IPS-11a (cell line): Measurements from ENCODE around the gene PLBD1.

Source experiments
- H3K4me3 ChIP-seq: one replicate; pipeline ENCODE4 v1.5.1; 2013; ENCODE audit warnings: low read depth, low read length, control low read depth

PLBD1 gene

DNA sequence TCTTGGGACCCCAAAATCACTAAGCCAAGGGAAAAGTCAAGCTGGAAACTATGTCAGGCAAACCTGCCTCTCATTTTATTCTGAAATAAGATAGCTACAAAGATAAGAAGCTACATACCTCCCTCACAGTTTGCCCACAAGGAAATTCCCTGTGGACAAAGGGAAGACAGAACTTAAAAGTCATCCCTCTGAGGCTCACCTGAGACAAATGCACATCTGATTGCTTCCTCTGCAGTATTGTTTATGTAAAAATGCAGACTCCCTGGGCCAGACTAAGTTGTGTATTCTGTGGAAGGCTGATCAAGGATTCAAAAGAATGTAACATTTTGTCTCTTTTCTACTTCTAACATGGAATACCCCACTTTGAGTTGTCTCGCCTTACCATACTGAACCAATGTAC lies 2.5 kb upstream of the PLBD1 start:
- no peak overlapping the region for H3K4me3 ChIP-seq

DNA sequence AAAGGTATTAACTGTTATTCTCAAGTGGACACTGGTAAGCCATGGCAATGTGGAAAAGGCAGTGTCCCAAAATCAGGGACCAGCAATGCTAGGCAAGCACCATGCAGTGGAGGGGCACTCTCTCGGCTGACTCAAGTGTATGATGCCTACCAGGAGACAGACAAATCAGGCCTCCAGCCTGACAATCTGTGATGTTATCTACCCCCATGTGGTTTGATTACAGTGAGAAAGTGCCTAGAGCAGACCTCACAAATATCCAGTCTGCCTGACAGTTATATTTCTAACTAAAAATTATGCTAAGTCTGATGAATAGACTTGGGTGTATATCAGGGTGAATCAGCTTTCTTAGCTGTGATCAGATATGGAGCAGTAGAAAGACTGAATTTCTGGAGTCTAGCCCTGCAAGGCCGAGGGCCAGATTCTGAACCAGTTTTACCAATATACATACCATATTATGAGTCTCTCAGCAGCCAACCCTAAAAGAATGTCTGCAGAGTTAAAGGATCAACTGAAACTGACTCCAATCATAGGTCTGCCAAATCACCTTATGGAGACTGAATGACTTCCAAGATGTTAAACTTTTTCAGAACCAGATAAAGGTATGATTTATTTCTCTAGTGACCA lies 3.2 kb downstream of the PLBD1 start:
- no peak overlapping the region for H3K4me3 ChIP-seq

DNA sequence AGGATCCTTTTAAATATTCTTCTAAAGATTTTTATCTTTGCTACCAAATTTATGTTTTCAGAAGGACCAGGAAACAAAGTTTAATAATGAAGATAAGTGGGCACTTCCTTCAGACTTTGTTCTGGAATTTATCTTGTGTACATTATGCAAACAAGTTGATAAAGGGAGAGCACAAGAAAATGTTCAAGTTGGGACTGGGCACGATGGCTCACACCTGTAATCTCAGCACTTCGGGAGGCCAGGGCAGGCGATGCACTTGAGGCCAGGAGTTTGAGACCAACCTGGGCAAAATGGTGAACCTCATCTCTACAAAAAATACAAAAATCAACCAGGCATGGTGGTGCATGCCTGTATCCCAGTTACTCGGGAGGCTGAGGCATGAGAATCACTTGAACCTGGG lies 4.6 kb downstream of the PLBD1 start:
- no peak overlapping the region for H3K4me3 ChIP-seq

DNA sequence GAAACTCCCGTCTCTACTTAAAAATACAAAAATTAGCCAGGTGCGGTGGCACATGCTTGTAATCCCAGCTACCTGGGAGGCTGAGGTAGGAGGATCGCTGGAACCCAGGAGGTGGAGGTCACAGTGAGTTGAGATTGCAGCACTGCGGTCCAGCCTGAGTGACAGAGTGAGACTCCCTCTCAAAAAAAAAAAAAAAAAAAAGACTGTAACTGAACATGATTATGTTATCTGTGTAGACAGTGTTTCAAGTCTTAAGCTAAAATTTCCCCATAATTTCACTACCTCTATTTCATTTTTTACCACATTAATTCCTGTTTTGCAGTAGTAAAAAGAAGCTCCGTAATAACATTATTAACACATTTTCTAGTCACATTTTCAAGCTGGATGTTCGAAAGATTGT lies 5.4 kb downstream of the PLBD1 start:
- H3K4me3 ChIP-seq, result no peak overlapping the region

DNA sequence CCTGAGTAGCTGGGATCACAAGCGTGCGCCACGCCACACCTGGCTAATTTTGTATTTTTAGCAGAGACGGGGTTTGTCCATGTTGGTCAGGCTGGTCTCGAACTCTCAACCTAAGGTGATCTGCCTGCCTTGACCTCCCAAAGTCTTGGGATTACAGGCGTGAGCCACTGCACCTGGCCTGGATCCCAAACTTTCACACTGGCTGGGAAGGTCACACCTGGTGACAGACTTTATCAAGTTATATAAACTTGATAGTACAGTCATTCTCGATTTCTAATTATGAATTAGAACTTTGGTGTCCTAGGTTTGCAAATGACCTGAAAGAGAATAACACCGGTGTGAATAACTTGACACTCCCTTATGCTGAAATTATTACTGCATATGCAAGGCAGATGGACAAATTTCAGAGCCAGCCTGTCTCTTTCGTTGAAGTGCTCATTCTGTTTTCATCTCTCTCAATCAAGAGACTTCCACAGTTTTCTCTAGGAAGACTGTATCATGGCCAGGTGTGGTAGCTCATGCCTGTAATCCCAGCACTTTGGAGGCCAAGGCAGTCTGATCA lies 5.9 kb downstream of the PLBD1 start:
- H3K4me3 ChIP-seq, result no peak overlapping the region

DNA sequence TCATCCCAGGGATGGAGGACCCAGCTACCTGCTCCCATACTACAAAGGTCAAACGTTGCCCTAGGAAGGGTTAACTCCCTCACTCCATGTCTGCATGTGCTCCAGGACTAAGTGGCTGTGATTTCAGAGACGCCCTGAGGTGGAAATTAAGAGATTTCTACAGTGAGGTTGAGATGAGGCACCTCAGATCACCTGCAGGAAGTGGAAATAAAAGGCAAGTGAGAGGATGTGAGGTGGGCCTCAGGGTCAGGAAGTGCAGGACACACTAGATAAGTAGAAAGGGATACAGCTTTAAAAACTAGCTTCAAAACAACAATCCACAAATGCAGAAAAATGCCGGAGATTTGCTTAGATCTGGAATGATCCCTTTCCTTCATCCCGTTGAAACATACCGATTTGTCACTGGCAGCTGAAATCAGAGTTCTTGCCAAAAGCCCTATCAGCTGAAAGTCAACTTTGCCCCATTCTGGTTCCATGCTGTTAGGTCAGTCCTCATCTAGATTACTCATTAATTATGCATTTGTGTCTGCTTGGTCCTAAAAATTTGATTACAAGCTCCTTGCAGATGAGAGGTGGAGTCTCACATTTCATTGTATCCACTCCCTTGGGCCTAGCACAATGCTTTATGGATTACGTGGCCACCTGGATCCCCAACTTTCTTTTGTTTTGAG lies 6.6 kb downstream of the PLBD1 start:
- H3K4me3 ChIP-seq, result no peak overlapping the region

DNA sequence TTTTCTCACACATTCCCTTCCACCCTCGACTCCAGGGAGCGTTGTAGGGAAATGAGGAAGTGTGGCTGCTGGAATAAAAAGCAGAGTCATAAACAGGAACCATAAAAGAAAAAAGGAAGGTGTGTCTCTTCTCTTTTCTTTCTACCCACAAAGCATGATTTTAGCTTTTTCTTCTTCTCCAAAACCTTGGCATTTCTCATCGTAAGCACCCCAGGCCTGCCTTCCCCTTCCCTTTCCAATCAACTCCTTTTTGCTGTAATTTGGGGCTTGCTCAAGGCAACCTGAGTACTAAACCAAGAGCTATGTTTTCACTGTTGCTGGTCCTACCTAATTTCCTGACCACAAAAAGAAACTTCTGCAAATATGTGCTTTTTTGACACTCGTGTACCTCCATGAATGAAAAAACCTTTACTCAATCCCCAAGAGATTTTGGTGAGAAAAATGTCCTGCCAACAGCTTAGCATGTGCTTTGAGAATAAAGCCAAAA lies 9.2 kb downstream of the PLBD1 start:
- no peak overlapping the region for H3K4me3 ChIP-seq

DNA sequence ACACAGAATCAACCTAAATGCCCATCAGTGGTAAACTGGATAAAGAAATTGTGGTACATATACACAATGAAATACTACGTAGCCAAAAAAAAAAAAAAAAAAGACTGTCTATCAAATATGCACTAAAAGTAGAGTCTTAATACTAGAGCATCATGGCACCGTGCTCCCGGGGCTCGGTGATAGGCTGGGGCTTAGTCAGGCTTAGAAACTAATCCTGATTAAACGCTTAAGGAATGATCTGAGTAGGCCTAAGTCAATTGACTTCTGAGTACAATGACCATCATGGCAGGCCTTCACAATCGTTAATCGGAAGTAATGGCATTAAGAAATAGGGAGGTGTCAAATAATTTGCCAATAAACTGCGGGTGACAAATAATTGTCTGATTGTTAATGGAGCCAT lies 9.7 kb downstream of the PLBD1 start:
- no peak overlapping the region for H3K4me3 ChIP-seq

DNA sequence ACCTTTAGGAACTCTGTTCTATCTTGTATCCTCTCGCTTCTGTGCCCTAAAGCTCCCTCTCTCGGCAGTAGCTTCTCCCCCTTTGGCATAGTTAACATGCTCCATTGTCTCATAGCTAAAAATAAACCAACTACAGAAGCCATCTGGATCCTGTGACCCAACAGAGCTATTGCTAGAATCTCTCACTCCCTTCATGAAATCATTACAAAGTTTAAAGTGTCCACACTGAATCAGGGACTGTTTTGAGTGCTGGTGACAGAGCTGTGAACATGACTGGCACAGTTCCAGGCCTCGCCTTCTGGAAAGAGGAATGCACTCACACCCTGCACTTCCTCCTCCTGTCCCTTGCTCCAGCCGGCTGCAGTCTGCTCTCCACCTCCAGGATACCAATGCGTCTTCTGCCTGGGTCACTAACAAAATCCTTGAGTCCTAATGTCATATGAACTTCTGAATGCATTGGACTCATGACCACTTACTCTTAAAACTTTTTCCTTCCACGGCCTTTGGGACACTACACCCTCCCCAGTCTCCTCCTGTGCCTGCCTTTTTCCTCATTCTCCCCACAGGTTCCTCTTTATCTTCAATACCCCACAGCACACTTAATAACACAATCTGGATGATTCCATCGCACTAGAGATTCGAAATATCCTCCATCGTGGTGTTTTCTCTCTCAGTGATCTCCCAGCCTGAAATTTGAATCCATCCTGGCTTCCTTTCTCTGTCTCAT lies 13.2 kb downstream of the PLBD1 start:
- H3K4me3 ChIP-seq, result no peak overlapping the region

DNA sequence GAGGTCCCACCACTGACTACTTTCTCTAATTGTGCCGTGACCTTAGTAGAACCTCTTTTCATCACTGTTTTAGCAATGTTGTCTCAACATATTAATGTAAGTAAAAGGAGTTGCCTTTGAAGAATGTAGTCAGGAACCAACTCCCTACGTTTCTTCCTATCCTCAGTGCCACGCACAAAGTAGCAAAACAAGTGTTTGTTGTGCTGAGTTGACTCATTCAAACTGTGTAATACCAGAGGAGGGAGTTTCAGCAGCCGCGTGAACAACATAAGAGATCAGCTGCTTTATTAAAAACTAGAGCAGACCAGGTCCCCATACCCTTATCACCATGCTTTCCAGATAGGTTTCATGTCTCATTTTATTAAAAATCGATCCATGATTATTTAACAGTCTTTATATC lies 19.1 kb downstream of the PLBD1 start:
- H3K4me3 ChIP-seq, result no peak overlapping the region

DNA sequence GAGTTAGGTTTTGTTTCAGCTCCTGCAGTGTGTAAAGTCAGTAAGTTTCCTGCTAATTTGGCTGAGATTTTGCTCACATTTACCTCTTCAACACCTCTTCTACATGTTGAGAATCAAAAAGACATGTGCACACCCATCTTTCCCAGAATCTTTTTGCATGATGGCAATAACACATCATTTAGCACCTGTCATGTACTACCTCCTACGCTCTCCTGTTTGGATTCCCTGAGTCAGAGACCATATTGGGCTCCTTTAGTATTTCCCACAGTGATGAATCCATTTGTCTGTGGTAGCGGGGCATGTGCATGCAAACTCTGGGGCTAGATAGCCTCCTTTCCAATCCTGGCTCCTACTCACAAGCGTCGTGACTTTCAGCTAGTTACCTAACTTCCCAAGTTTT lies 20.1 kb downstream of the PLBD1 start:
- H3K4me3 ChIP-seq, result no peak overlapping the region

DNA sequence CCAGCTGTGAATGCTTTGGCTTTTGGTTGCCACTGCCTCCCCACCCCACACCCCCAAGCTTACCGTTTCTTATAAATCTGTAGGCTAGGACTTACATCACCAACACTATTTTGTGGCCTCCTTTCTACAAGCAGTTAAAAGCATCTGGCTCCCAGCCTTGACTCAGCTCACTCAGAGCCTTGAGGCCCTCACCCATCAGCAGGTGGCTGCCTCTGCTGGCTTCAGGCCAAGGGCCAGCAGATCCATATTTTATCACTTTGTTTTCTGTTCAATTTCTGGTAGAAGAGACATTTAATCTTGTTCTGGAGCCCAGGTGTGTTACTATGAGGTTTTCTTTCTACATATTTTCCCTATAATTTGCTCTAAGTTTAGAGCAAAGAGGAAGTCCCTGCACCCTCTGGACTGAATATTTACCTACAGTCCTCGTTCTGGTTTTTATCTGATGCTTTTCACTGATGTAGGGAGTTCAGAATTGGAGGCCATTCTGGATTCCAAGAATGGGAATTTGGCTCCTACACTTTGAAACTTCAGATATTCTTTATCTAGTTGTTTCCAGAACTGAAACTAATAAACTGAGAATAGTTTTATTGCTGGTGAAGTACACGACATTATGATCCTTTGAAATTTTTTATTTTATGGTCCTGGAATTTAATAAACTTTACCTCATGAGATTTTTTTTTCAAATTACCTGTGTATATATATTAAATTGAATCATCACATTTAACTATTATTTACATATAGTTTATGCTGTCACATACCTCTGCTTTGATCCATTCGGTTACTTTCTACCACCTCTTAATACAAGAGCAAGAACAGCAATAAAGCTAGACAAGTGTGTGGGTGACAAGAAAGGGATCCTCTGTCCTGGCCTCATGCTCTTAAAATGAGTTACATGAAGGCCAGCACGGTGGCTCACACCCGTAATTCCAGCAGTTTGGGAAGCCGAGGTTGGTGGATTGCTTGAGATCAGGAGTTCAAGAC lies 22.2 kb downstream of the PLBD1 start:
- H3K4me3 ChIP-seq, result no peak overlapping the region

DNA sequence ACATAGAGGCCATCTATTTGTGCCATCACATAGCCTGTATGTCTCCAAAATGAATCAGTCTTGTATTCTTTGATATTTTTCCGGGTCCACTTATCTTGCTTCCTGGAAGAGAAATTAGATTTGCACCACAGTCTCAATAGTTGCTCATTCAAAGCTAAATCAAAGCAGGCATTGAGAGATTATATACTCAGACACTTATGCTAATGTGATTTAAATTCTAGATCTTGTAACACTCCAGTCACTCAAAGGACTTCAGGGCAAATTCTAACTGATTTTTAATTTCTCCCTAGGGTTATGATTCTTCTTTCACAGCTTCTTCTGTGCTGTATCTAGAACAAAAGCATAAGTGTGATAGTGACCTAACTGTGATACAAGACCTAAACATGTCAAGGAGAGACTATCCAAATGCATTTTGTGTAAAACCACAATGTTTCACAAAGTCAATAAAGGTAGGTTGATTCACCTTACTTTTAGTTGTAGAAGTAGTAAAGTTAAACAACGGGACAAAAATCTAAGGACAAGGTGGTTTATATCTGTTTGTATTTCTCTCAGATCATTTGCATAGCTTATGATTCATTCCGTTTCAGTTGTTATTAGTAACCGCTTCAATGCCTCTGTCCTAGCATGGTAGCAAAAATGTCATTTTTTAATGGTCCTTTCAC lies 26.8 kb downstream of the PLBD1 start:
- no peak overlapping the region for H3K4me3 ChIP-seq

DNA sequence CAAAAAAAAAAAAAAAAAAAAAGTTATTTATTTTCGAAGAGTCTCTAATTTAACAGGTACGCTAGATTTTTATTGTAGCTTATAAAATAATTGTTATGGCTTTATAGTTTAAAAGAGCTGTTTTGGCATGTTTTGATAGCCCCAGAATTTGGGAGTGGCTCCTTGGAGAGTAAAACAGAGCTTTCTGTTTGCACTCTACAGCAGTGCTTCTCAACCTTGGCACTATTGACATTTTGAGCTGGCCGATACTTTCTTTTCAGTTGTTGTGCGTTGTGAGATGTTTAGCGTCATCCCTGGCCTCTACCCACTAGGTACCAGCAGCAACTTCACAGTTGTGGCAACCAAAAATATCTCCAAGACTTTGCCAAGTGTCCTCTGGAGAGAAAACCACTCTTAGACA lies 30.6 kb downstream of the PLBD1 start:
- H3K4me3 ChIP-seq, result no peak overlapping the region

DNA sequence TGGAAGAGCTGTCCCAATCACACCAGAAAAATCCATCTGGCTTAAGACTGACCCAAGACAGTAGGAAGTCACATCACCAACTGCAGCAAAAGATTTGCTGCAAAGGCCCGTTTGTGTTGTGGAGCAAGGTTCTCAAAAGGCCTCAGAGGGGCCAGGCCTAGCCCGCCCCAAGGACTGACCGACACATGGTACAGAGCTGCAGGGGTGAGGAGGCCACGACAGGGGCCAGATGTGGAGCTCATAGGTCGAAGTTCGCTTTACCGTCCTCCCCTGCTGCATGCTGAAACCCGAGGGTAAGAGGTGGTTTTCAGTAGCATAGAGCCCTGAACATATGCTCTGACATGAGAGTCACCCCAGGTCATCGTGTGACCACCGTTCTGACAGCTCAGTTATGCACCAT lies 35.5 kb downstream of the PLBD1 start:
- H3K4me3 ChIP-seq, result no peak overlapping the region

DNA sequence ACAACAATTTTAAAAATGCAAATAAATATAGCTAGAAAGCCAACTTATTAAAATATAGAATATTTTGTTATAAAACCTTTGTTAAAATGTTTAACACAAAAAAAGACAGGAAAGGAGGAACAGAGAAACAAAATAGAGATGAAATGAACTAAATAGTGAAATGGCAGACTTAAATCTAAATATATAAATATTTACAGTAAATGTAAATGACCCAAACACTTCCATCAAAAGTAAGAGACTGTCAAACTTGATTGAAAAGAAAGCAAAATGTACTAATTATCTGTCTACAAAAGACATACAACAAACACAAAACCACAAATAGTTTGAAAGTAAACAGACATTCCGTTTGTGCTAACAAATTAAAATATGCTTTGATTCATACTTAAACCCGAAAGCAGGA lies 41.7 kb downstream of the PLBD1 start:
- no peak overlapping the region for H3K4me3 ChIP-seq

DNA sequence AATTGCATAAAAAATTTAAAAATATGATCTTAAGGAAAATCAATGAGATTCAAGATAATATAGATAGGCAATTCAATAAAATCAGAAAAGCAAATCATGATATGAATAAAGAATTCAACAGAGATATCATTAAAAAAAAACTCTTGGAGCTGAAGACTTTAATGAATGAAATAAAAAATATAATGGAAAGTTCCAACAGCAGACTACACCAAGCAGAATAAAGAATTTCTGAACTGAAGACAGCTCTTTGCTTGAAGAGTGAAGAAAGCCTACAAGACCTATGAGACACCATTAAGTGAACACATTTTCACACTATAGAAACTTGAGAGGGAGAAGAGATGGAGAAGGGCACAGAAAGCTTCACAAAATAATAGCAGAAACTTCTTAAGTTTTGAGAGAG lies 45.9 kb downstream of the PLBD1 start:
- no peak overlapping the region for H3K4me3 ChIP-seq

DNA sequence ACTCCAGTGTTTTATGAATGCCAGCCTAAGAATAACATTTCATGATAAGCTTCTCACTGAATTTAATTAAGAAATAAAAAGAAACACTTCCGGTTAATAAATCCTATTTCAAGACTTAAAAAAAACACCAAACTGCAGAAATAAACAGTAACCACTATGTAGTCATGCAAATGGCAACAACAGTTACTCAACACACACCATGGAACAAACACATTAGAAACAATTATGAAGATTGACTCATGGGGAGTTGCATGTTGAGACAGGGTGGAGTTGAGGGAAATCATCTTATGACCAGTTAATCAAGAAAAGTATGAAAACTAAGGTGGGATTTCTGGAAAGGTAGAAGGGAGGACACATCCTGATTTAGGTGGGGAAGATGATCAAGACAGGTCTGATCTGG lies 52.7 kb downstream of the PLBD1 start:
- no peak overlapping the region for H3K4me3 ChIP-seq

DNA sequence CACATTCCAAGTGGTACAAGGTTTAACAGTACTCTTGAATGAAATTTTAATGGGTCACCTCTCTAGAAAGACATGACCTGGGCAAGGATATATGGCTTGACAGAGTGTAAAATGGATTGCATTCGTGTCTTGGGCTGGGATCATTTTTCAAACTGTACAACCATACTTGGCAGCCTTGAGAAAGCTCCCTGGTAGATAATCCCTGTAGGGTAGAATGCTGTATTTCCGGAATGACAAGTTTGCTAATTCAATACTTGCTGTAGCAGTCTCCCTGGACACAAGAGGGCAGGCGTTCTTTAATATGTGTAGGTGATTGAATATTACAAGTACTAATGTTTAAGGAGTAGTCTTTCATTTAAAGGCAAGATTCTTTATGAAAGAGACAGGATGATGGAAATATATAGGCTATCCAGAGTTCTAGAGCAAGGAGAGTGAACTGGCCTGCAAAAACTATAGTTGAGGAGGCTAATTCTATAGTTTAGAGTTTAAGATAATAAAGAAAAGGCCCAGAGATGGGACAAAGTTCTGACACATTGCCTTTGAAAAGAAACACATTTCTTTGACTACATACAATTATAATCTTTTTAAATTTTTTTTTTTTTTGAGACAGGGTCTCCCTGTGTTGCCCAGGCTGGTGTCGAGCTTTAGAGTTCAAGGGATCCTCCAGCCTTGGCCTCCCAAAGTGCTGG lies 53.4 kb downstream of the PLBD1 start:
- H3K4me3 ChIP-seq, result no peak overlapping the region

DNA sequence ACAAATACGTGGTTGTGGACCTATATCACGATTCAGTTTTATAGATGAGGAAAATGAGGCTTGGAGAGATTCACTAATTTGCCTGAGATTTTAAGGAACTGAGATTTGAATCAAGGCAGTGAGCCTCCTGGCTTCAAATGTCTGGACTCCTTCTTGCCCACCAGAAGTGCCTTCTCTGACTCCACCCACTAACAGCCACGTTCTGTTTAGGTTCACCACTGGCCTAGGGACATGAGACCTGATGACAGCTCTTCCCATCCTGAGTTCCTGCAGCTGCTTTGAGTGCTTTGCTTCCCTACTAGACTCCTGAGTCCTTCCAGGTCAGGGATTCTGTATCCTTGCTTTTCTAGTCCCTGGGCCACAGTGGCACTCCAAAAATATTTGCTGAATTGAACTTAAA lies 57.1 kb downstream of the PLBD1 start:
- H3K4me3 ChIP-seq, result no peak overlapping the region
